GM04504 (cell line): ENCODE measurements around the gene BMP2K.

Experiments
- DNase-seq: peaks from one replicate; pipeline ENCODE4 v3.0.0-alpha.2; 2012; ENCODE audit warnings: low read depth

BMP2K gene

DNA sequence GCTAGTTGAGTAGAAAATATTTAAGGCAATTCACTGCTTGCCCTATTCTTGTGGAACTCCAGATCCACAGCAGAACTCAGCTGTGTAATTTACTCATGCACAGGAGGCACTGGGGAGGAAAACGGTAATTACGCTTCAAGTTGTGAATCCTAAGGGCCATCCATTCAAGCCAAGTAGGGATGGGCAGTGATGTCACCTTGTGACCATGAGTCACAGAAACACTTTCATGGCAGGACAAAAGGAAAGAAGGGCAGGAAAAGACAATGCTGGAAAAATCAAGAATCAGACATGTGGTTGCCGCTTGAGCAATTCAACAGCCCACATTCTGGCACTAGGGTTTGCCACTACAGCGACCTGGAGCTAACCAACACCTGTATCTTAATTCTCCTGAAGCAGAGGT is 161.7 kb downstream of the BMP2K start:
- DNase-seq, result peak; percentile 10

DNA sequence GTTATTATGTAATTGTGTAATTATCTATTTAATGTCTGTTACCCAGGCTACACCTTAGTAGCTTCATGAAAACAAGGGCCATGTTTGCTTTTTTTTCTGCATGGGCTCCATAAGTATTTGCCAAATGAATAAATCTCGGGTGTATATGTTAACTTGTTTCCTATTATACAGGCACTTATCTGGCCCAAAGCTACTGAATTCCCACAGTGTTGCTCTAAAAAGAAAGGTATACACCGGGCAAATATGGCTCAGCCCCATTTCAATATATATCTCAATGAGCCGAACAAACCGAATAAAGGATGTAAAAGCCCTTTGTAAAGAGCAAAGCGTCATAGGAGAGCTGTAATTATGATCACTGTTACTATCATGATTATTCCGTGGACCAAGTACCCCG is 162.3 kb downstream of the BMP2K start:
- DNase-seq, result no peak

DNA sequence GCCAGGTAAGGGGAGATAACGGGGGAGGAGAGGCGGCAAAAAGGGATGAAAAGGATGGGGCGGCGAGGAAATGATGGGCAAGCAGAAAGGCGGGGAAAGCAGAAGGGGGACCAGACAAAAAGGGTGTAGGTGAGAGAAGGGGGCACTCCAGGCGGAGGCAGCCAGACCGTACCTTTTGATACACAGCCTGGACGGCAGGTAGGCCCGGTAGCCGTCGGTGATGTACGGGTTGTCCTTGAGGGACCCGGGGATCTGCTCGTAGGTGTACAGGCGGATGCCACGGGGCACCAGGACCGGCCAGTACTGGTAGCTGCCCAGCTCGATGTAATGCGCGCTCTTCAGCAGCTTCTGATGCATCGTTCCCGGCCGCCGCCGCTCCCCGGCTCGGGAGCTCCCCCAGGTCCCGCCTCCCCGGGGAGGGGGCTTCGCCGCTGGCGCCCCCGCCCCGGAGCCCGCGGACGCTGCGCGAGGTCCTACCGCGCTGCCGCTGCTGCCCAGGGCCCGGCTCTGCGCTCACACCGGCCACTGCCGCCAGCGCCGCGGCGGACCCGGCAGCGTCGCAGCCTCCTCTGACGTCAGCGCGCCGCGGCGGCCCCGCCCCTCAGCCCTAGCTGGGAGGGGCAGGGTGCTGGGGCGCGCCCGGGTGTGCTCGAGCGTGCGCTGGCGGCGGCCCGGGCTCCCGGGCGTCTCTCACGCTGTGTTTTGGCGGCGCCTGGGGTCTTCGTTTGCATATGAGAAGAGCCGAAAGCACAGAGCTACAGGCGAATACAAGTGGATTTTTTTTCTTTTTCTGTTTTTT is 162.9 kb downstream of the BMP2K start, which contains the start of gene PAQR3:
Gene PAQR3 (minus strand): TSS at position 571 of the 799 bp plus-strand sequence. CDS start 214 bp downstream, at position 357.
- DNase-seq, result peak; percentile 61

DNA sequence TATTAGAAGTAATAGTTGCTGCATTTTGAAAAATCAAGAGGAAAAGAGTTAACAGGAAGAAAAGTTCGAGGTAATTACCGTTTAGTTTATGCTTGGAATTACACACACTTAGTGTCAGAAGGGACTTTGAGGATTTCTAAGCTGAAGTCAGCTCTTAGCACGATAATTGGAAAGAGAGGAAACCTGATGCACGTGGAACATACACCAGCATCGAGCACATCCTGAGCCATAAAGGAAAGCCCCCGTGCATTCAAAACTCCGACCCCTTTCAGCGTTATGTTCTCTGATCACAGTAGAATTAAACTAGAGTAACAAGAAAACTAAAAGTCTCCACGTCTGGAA is 163.5 kb downstream of the BMP2K start:
- DNase-seq, result no peak

DNA sequence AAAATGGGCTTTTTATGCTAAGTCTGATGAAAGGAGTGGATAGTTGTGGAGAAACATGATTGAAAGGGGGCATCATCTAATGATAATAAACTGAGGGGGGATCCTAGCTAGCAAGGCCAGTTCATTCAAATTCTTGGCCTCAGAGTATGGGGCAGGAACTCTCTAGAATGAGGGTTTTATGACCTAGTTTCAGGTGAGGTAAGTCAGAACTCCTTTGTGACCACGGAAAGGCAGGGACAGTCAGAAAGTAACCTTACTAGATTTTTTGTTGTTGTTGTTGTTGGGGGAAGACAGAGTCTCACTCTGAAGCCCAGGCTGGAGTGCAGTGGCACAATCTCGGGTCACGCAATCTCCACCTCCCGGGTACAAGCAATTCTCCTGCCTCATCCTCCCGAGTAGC is 164.6 kb downstream of the BMP2K start:
- no peak for DNase-seq

DNA sequence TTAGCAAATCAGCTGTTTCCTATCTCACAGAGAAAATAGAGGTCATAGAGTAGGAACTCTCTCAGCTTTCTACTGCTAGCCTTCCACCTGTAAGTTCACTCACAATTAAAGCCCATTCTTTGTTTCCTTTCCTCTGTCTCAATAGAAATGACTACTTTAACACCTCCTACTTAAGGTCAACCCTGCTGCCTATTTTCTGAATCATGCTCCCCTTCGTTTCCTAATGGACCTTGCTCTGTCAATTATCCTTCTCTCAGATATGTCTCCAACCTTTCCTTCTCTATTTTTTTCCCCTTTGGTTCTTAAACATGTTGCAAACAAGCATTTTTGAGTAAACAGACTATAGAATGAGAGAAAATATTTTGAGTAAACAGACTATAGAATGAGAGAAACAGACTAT is 168.2 kb downstream of the BMP2K start:
- DNase-seq, result no peak

DNA sequence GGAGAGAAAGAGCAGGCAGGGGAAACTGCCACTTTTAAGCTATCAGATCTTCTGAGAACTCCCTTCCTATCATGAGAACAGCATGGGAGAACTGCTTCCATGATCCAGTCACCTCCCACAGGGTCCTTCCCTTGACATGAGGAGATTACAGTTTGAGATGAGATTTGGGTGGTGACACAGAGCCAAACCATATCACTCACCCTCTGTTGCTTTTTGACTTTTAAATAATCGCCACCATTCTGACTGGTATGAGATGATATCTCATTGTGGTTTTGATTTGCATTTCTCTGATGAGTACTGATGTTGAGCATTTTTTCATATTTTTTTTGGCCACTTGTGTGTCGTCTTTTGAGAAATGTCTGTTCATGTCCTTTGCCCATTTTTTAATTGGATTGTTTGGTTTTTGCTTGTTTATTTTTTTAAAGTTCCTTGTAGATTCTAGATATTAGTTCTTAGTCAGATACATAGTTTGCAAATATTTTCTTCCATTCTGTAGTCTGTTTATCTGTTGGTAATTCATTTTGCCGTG is 169.6 kb downstream of the BMP2K start:
- no peak for DNase-seq

DNA sequence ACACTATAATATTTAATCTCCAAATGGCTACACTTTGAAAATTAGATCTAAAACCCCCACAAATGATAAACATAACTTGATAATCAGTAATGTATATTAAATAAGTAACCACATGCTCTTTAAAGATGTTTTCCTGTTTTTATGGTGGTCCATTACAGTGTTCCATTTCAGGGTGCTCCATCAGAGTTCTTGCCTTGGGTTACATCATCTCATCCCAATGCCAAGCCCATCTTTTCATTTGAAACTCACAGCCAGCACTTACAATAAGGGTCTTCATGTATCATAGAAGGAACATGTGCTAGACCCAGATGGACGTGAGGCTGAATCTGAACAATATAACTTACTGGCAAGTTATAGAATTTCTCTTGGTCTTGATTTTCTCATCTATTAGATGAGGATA is 173.6 kb downstream of the BMP2K start:
- DNase-seq, result no peak

DNA sequence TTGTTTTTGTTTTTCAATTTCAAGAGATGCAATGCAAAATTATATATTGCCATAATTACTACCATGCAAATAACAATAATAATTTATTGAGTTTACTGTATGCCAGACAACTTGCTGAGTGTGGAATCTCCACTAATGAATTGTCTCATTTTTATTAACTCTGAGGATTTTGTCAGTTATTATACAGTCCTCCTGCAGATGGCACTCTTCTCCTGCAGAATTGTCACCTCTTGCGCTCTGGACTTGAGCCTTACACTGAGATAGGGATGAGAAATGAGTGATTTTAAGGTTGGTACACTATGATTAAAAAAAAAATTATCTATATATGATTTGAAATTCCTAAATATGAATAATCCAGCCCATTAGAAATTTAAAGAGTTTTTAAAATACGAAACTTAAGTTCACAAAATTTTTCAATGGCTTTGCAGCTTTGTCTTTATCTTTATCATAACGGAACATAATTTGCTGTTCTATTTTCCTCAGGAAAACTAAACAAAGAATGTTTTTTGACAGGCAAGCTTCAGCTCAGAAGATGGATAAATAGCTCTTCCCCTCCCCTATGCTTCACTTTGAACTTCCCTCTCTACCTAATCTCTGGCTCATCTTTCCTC is 175.8 kb downstream of the BMP2K start:
- peak; percentile 11 for DNase-seq

DNA sequence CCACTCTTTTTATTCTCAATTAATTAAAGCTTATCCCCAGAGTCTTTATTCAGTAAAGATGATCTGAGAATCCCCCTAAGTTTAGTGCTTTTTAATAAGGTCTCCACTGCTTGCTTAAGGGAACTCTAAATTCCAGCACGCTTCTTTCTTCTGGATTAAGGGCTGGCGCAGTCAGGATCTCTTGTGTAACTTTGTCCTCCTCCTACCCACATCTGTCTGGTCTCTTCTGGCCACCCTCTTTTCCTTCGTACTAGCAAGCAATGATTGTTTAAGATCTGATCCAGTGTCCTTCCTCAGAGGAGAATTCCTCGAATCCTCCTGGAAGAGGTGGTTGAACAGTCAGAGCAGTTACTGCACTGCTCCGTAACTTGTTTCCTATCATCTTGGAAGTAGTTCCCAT is 177.1 kb downstream of the BMP2K start:
- no peak for DNase-seq

DNA sequence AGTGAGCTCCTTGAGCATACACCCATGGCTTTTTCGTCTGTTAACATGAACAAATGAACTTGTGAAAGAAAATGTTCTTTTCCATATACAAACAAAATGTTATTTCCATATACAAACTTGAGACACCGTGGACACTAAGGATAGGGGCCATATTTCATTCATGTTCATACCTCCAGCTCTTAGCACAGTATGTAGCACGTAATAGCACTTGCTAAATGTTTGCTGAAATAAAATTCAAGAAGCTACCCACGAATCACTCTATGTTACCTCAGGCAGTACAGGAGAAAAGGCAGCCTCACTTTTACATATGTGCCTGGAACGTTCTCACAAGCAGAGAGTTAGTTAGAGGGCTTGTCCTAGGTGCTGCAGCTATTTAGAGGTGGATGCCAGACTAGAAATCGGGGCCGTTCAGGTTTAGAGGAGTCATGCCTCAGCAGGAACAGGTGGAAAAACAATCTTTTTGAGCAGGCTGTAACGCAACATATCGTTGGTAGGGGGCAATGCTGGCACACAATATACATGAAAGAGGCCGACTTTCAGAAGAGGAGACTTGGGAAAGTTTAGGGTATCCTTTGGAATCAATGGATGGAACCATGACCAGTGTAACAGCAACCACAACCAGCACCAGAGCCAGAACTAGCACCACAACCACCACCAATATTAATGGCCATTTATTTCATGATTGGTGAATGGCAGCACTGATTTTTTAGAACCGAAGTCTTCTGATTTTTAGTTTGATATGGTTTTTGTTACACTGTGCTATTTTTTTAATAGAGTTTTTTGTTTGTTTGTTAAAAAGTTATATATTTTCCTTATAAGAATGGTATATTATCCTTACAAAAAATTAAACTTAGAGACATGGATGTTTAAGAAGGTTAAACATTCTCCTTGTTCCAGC is 177.9 kb downstream of the BMP2K start:
- no peak for DNase-seq

DNA sequence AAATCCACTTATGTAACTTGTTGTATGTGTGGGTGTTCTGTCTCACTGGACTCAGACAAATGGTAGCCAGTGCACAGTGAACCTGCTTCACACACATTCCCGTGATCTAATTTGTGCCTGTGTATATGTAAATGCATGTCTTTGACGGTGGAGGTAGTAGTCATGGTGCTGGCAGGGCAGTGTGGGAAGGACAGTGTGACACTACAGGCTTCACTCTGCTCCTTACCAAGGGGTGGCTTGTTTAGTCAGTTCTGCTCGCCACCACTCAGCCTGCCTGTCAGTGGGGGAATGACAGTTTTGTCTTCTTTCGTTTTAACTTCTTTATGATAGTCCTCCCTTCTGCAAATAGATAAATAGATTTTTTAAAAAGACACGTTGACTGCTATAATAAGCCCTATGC is 180.8 kb downstream of the BMP2K start:
- no peak for DNase-seq

DNA sequence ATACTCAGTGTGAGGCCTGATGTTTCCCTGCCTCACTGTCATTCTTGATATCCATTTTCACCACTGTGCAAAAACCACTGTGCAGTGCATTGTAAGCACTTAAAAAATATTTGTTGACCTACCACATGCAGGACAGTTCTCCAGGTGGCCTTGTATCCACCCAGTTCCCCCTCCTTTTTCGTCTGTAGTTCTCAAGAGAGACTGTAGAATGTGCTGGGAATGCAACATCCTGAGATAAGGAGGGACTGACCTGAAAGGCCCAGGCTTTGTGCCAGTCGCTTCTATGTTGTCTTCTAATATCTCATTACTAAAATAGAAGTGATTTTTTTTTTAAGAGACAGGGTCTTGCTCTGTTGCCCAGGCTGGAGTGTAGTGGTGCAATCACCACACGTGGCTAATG is 184.8 kb downstream of the BMP2K start:
- DNase-seq, result no peak
